ENCODE data around the gene ETV4. TPM values are rescaled to one million over a fixed set of nuclear protein-coding genes. Genes with fewer than 3 reads are reported as not detected.
A peak's percentile ranks its signal among the peaks of the same experiment; 100 is the strongest.

ETV4 gene
- total and polyA plus RNA-seq, 2 of the 13 experiments (the other 11 are each of a cell fraction or from before 2014, with no cell fraction given): 128 to 330 TPM

GRCh38 chr17:43552229-43552837 lies 6.2 kb upstream of the ETV4 start:
- peak; percentile 87 for ATAC-seq
- Histone ChIP-seq H4K20me1 (ENCODE audit: insufficient read depth, low read length) (no peaks in the 10 kb centered on the region), H3K4me3 (replicated peaks in 1 of 3; ENCODE audit: insufficient read depth in 1 of 3, low read depth in 2 of 3, low read length in 3 of 3) (peak overlapping the region; percentile 22 to 45 (median 33); a peak in 3 of 6 replicates), H3K4me2 (ENCODE audit: low read depth, low read length) (peak overlapping the region; percentile 69), H3K9me3 (ENCODE audit: low read length) (no peaks in the 10 kb centered on the region), H2AFZ (ENCODE audit: low read length) (no peak overlapping the region), H3K27me3 (ENCODE audit: control insufficient read depth in 1 of 2, insufficient read depth in 2 of 2, low read length in 2 of 2) (no peaks in the 10 kb centered on the region), H3K79me2 (ENCODE audit: insufficient read depth, low read length) (no peaks in the 10 kb centered on the region), H3K27ac (ENCODE audit: extremely low read length, insufficient read depth, low read length) (peak overlapping the region; percentile 70), H3K9ac (ENCODE audit: insufficient read depth, low read depth, low read length) (peak overlapping the region; percentile 50), H3K36me3 (replicated peaks in 1 of 2; ENCODE audit: control insufficient read depth in 1 of 2, insufficient read depth in 2 of 2, low read length in 2 of 2) (no peaks in the 10 kb centered on the region), H3K4me1 (ENCODE audit: insufficient read depth, low read length) (peaks cover 96% of the 10 kb centered on the region)
- TSS peak; percentile 70 for BruUV-seq (replicated peaks)
- WGBS (ENCODE audit: low lambda C conversion rate): 1% methylated on average over 8 of the region's 8 CpGs
- POLR2A ChIA-PET: interaction anchor here (1.0 to 28.7 kb wide), 8 partner anchors 10 to 185 kb away, joined by 3 to 1546 read pairs (median 6); partner anchors contain the start of gene DHX8
- in situ Hi-C loops (cut with HindIII; ENCODE audit: extremely low pct_ligation_motif_present, low pct_unique_long_range_greater_than_20kb): no loop called here
- peak; percentile 89 for DNase-seq (ENCODE audit: low spot score)
- CTCF ChIA-PET (ENCODE audit: low intra/inter-chr PET ratio, low total read pairs): no interaction called here
- peak; percentile 98 for FAIRE-seq
- intact Hi-C loops (cut with micrococcal nuclease; ENCODE audit: unreplicated experiment): no loop called here
- TF ChIP-seq CTCF (CRISPR knock-in tag; IDR thresholded peaks at IDR 0.05) (no peak), ZNF281 (CRISPR knock-in tag; IDR thresholded peaks at IDR 0.05; ENCODE audit: borderline replicate concordance) (peak; percentile 24; the same call in 1 of the 2 replicates), ZUFSP (CRISPR knock-in tag; IDR thresholded peaks at IDR 0.05; ENCODE audit: borderline replicate concordance) (no peak), ZNF556 (CRISPR knock-in tag; IDR thresholded peaks at IDR 0.05; ENCODE audit: borderline replicate concordance) (peak; percentile 55; the same call in 1 of the 2 replicates), TCF7 (IDR thresholded peaks at IDR 0.05; ENCODE audit: low read depth) (0 out of 2 replicates have a peak, but pooled peaks have one; percentile 9), ZNF614 (CRISPR knock-in tag; IDR thresholded peaks at IDR 0.05; ENCODE audit: borderline replicate concordance) (0 out of 2 replicates have a peak, but pooled peaks have one; percentile 31), SP5 (CRISPR knock-in tag; IDR thresholded peaks at IDR 0.05; ENCODE audit: borderline replicate concordance, low read depth) (peak; percentile 61), EP300 (IDR thresholded peaks at IDR 0.05; ENCODE audit: low read depth in 2 of 2, low read length in 2 of 2) (peak in 1 of 2 experiments; percentile 69; a peak in 2 of 4 replicates), EP300 (CRISPR knock-in tag; IDR thresholded peaks at IDR 0.05; ENCODE audit: borderline replicate concordance) (0 out of 2 replicates have a peak, but pooled peaks have one; percentile 24), HOXA3 (CRISPR knock-in tag; IDR thresholded peaks at IDR 0.05) (peak; percentile 57; the same call in 1 of the 2 replicates), ELF3 (CRISPR knock-in tag; IDR thresholded peaks at IDR 0.05) (0 out of 2 replicates have a peak, but pooled peaks have one; percentile 22), SIN3A (IDR thresholded peaks at IDR 0.05; ENCODE audit: borderline replicate concordance, low read depth, low read length) (peak; percentile 55; the same call in 1 of the 2 replicates), NAIF1 (CRISPR knock-in tag; IDR thresholded peaks at IDR 0.05; ENCODE audit: borderline replicate concordance) (no peak; the same call in 1 of the 2 replicates), TOPORS (CRISPR knock-in tag; IDR thresholded peaks at IDR 0.05) (no peak), ZNF362 (CRISPR knock-in tag; IDR thresholded peaks at IDR 0.05; ENCODE audit: borderline replicate concordance) (0 out of 2 replicates have a peak, but pooled peaks have one; percentile 28)
